Adipocyte (in vitro differentiated cells): ENCODE results near the gene PHF10.
A peak's percentile ranks its signal among the peaks of the same experiment; 100 is the strongest.

Experiments used
- DNase-seq: peaks from one replicate; pipeline ENCODE4 v3.0.0-alpha.2; 2015; ENCODE audit warnings: low read depth
- H3K27me3 ChIP-seq: replicated peaks from 2 replicates; pipeline ENCODE4 v1.7.0; 2013; ENCODE audit warnings: mild to moderate bottlenecking, low read length, moderate library complexity; ENCODE audit not compliant: control insufficient read depth, insufficient read depth
- H3K36me3 ChIP-seq: 2 replicates; pipeline ENCODE4 v1.7.0; 2013; ENCODE audit warnings: low read length, mild to moderate bottlenecking, moderate library complexity; ENCODE audit not compliant: control insufficient read depth, insufficient read depth, severe bottlenecking
- H3K4me1 ChIP-seq: 2 replicates; pipeline ENCODE4 v1.7.0; 2013; ENCODE audit warnings: mild to moderate bottlenecking, low read length, moderate library complexity; ENCODE audit not compliant: control insufficient read depth, insufficient read depth
- H3K4me3 ChIP-seq: 2 replicates; pipeline ENCODE4 v1.7.0; 2013; ENCODE audit warnings: mild to moderate bottlenecking, low read length, moderate library complexity
- H3K9ac ChIP-seq: 2 replicates; pipeline ENCODE4 v1.7.0; 2013; ENCODE audit warnings: mild to moderate bottlenecking, low read length, moderate library complexity
- H3K9me3 ChIP-seq: 2 replicates; pipeline ENCODE4 v1.7.0; 2013; ENCODE audit warnings: mild to moderate bottlenecking, low read length, moderate library complexity; ENCODE audit not compliant: control insufficient read depth

PHF10 gene

DNA sequence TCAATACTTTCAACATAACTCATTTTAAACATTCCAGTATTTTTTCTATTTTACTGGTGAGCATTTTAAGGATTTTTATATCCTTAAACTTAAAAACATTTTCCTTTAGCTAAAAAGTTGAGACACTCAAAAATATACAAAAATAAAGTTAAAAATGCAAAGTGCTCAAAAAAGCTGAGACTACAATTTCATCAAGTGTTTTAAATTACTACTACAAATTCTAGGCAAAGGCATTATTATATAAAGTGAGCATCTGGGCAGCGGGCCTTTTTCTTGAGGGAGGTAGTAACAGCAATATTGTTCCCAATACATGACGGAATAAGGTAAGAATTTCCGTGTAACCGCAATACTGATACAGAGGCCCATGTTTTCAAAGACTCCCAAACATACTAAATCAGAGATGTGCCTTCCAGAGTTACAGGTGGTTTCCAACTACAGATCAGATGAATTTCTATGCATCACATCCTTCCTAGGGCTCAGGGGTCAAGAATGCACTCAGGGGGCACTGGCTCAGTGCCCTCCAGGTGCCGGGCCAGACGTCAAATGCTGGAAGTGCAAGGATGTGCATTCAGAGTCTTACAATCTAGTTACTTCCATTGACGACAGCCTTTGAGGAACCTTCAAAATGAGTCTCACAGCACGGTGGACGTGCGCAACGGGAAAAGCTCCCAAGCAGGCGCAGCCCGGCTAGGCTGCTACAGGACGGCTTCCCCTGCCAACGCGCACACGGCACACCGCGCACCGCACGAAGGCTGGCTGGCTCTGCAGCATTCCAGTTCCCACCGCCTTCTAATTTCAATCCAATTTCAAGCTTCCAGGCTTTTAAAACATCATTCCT, 1.7 kb downstream of the PHF10 start:
- Histone ChIP-seq H3K4me3 (peak overlapping the region; percentile 85), H3K9me3 (no peaks in the 10 kb centered on the region), H3K9ac (peak overlapping the region; percentile 91), H3K36me3 (no peaks in the 10 kb centered on the region), H3K27me3 (no peaks in the 10 kb centered on the region), H3K4me1 (peaks cover 18% of the 10 kb centered on the region)
- DNase-seq, result peak; percentile 74

- Histone ChIP-seq H3K36me3 (peaks cover 9% of the 10 kb centered on the region), H3K4me1 (peaks cover 18% of the 10 kb centered on the region), H3K9me3 (no peaks in the 10 kb centered on the region), H3K4me3 (no peak overlapping the region), H3K27me3 (no peaks in the 10 kb centered on the region), H3K9ac (no peak overlapping the region)
- DNase-seq, result no peak
Measured at GRCh38 chr6:169720207-169720855, 4.0 kb downstream of the PHF10 start.

GRCh38 chr6:169719117-169719516, 5.2 kb downstream of the PHF10 start:
- Histone ChIP-seq H3K27me3 (no peaks in the 10 kb centered on the region), H3K9ac (no peak overlapping the region), H3K9me3 (no peaks in the 10 kb centered on the region), H3K36me3 (peaks cover 13% of the 10 kb centered on the region), H3K4me3 (no peak overlapping the region), H3K4me1 (peaks cover 12% of the 10 kb centered on the region)
- no peak for DNase-seq

DNA sequence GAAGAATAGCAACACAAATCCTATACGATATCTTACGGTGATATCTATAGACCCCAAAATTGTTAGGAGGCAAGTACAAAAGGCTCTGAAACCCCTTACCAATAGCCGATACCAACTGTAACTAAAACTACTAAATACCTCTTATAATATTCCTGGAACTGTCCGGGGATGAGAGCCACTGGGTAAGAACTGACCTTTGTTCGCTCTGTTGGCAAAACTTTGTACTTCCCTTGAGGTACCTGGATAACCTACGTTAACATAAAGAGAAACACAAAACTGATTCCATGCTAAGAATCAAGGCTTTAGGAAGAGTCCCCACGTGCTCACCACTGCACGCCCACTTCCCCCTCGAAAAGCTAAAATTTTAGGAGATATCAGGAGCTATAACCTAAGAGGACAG, 9.7 kb downstream of the PHF10 start:
- H3K9me3 ChIP-seq, result no peaks in the 10 kb centered on the region
- H3K36me3 ChIP-seq, result peaks cover 27% of the 10 kb centered on the region
- no peaks in the 10 kb centered on the region for H3K4me1 ChIP-seq
- H3K9ac ChIP-seq, result no peak overlapping the region
- H3K4me3 ChIP-seq, result no peak overlapping the region
- no peaks in the 10 kb centered on the region for H3K27me3 ChIP-seq
- no peak for DNase-seq

- Histone ChIP-seq H3K4me1 (no peaks in the 10 kb centered on the region), H3K4me3 (no peak overlapping the region), H3K27me3 (no peaks in the 10 kb centered on the region), H3K9ac (no peak overlapping the region), H3K9me3 (no peaks in the 10 kb centered on the region), H3K36me3 (peaks cover 27% of the 10 kb centered on the region)
- DNase-seq, result no peak
Measured at GRCh38 chr6:169714178-169714577, 10.1 kb downstream of the PHF10 start.

- Histone ChIP-seq H3K9ac (no peak overlapping the region), H3K27me3 (no peaks in the 10 kb centered on the region), H3K36me3 (peaks cover 21% of the 10 kb centered on the region)
Measured at GRCh38 chr6:169710009-169710408, 14.3 kb downstream of the PHF10 start.

GRCh38 chr6:169709293-169709692, 15.0 kb downstream of the PHF10 start:
- no peaks in the 10 kb centered on the region for H3K27me3 ChIP-seq
- peaks cover 18% of the 10 kb centered on the region for H3K36me3 ChIP-seq
- H3K4me1 ChIP-seq, result peaks cover 16% of the 10 kb centered on the region
- DNase-seq, result no peak
- no peaks in the 10 kb centered on the region for H3K9me3 ChIP-seq
- H3K4me3 ChIP-seq, result no peak overlapping the region
- no peak overlapping the region for H3K9ac ChIP-seq

More at GRCh38 chr6:169710009-169710408, 14.3 kb downstream of the PHF10 start:
- H3K4me3 ChIP-seq, result no peak overlapping the region
- no peak for DNase-seq
- H3K4me1 ChIP-seq, result peaks cover 9% of the 10 kb centered on the region
- no peaks in the 10 kb centered on the region for H3K9me3 ChIP-seq

- Histone ChIP-seq H3K4me1 (peaks cover 31% of the 10 kb centered on the region), H3K36me3 (peaks cover 11% of the 10 kb centered on the region), H3K9ac (no peak overlapping the region), H3K4me3 (no peak overlapping the region), H3K9me3 (no peaks in the 10 kb centered on the region), H3K27me3 (no peaks in the 10 kb centered on the region)
- DNase-seq, result no peak
Measured at GRCh38 chr6:169707772-169708171, 16.5 kb downstream of the PHF10 start.

DNA sequence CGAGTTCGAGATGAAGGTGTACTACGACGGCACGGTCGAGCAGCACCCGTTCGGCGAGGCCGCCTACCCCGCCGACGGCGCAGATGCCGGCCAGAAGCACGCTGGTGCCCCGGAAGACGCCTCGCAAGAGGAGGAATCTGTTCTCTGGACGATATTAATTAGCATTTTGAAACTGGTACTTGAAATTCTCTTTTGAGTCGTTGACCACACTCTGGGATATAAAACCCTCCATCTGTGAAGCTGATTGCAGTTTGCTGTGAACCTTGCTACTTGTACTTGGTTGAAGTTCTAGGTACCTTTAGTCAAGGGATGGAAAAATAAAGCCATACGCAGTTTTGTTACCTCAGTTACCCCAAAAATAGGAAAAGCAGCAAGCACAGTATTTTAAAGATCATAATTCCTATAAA, 21.5 kb downstream of the PHF10 start:
- DNase-seq, result no peak
- peak overlapping the region; percentile 96 for H3K9ac ChIP-seq
- peaks cover 45% of the 10 kb centered on the region for H3K4me1 ChIP-seq
- peak overlapping the region; percentile 91 for H3K4me3 ChIP-seq
- H3K36me3 ChIP-seq, result no peaks in the 10 kb centered on the region
- no peaks in the 10 kb centered on the region for H3K9me3 ChIP-seq
- H3K27me3 ChIP-seq, result no peaks in the 10 kb centered on the region

- H3K9me3 ChIP-seq, result no peaks in the 10 kb centered on the region
- H3K9ac ChIP-seq, result peak within 1 kb of the TSS; percentile 96
- no peaks in the 10 kb centered on the region for H3K36me3 ChIP-seq
- H3K27me3 ChIP-seq, result no peaks in the 10 kb centered on the region
- peak within 1 kb of the TSS; percentile 91 for H3K4me3 ChIP-seq
- peak; percentile 99 for DNase-seq
- H3K4me1 ChIP-seq, result peaks cover 45% of the 10 kb centered on the region
Measured at GRCh38 chr6:169701954-169702839, 22.1 kb downstream of the PHF10 start, which contains the start of the genes C6orf120 and WDR27. C6orf120 (plus strand) TSS chr6:169702126; CDS start chr6:169702460, 334 bp downstream. WDR27 (minus strand) TSS chr6:169702029; CDS start chr6:169689005, 13,024 bp downstream.
